Thyroid gland (tissue), 4 donors: ENCODE measurements around the gene NPHP4.

Experiments used
- POLR2A ChIP-seq, 2 donors: fragments of 450-650 bp; IDR thresholded peaks; one replicate each; pipeline ENCODE4 v1.6.1; 2017; ENCODE audit warnings: antibody characterized with exemption in 2 of 2, mild to moderate bottlenecking in 2 of 2, moderate library complexity in 1 of 2
- TF ChIP-seq, protein P1 (sequence below), 6 experiments: fragments of 200-600 bp in 3 of 6; fragments of 450-650 bp in 3 of 6; sonication (generic) in 3 of 6; IDR thresholded peaks; one replicate each; pipeline ENCODE4 v1.5.1; 2016 to 2019; ENCODE audit warnings: antibody characterized with exemption in 6 of 6, mild to moderate bottlenecking in 2 of 6, inconsistent platforms in 1 of 6, moderate library complexity in 1 of 6

DNA sequence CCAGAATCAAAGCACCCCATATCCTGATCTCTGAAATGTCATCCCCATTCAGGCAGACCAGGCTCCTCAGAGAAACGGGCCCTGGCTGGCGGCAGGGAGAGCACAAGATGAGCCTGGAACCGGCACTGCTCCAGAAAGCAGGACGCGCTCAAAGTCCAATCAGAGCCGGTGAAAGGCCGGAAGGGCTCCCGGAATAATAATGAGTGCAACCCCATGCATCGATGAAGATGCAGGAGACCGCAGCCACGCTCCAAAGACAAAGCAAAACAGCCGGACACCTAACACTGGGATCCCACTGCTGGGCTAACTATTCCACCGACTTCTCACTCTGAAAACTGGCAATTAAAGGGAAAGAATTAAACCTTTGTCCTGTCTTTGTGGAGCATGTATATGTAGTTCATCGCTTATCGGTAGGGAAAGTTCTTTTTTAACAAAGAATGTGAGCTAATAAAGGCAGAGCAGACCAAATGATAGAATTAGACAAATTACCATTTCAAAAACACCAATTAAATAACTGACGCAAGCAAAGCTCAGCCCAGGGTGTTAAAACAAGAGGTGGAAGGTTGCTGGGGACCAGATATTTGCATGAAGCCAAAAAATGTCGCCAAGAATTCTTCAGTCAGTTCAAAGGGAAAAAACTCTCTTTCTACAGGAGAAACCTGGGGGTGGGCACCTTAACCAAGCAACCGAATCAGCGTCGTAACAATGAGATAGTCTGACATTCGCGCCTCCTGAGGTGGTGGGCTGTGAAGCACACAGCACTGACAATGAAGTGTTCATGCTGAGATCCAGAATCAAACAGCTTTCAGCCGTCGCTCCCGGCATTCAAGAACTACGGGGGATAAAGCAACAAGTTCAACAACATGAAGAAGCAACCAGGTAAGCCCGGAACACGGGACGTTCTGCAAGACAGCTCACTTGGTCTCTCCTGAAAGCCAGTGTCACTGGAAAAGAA lies 95.2 kb downstream of the NPHP4 start:
- TF ChIP-seq, protein P1, sequence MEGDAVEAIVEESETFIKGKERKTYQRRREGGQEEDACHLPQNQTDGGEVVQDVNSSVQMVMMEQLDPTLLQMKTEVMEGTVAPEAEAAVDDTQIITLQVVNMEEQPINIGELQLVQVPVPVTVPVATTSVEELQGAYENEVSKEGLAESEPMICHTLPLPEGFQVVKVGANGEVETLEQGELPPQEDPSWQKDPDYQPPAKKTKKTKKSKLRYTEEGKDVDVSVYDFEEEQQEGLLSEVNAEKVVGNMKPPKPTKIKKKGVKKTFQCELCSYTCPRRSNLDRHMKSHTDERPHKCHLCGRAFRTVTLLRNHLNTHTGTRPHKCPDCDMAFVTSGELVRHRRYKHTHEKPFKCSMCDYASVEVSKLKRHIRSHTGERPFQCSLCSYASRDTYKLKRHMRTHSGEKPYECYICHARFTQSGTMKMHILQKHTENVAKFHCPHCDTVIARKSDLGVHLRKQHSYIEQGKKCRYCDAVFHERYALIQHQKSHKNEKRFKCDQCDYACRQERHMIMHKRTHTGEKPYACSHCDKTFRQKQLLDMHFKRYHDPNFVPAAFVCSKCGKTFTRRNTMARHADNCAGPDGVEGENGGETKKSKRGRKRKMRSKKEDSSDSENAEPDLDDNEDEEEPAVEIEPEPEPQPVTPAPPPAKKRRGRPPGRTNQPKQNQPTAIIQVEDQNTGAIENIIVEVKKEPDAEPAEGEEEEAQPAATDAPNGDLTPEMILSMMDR (IDR thresholded peaks at IDR 0.05): no peak
- TF ChIP-seq POLR2A (IDR thresholded peaks at IDR 0.05): no peak
